ENCODE data around the gene OPRL1.
A peak's percentile ranks its signal among the peaks of the same experiment; 100 is the strongest.

Gene OPRL1

DNA sequence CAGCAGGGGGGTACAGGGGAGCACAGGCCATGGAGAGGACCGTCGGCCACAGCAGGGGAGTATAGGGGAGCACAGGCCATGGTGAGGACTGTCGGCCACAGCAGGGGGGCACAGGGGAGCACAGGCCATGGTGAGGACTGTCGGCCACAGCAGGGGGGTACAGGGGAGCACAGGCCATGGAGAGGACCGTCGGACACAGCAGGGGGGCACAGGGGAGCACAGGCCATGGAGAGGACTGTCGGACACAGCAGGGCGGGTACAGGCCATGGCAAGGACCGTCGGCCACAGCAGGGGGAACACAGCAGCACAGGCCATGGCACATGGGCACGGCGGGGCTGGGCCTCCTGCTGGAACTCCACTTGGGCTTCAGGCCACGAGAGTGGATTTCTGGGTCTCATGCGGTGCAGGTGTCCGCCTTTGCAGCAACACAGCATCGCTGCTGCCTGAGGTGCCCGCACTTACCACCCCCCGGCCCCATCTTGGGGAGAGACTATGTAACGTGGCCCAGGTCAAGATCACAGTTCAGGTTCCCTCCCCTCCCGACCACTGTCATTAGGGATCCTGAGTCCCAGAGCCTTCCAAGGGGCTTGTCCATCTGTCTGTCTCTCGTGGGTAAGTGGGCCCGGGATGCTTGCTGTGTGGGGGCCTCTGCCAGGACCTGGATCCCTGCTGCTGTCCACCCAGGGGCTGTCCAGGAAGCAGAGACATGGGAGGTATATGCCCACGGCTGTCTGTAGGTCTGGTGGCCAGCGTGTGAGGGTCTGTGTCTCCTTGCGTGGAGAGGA lies 25.0 kb downstream of the OPRL1 start:
- DNase-seq (ENCODE audit: low spot score) = no peak

DNA sequence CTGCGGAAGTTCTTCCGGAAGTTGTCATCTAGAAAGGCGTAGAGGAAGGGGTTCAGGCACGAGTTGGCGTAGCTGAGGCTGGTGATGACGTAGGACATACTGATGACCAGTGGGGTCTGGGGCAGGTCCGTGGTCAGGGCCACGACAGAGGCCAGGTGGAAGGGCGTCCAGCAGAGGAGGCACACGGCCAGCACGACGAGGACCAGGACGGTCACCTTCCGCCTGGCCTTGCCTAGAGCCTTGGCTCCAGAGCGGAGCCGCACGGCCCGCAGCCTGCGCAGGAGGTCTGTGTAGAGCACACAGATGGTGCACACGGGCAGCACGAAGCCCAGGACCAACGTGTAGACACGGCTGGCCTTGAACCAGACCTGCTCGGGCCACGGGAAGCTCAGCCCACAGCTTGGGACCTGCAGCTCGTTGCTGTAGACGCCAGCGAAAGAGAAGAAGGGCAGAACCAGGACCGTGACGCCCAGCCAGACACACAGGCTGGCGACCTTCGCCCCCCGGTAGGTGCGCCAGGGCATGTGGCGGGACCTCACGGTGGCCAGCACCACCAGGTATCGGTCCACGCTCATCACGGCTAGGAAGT lies 26.1 kb downstream of the OPRL1 start:
- no peak for DNase-seq (ENCODE audit: low spot score)

DNA sequence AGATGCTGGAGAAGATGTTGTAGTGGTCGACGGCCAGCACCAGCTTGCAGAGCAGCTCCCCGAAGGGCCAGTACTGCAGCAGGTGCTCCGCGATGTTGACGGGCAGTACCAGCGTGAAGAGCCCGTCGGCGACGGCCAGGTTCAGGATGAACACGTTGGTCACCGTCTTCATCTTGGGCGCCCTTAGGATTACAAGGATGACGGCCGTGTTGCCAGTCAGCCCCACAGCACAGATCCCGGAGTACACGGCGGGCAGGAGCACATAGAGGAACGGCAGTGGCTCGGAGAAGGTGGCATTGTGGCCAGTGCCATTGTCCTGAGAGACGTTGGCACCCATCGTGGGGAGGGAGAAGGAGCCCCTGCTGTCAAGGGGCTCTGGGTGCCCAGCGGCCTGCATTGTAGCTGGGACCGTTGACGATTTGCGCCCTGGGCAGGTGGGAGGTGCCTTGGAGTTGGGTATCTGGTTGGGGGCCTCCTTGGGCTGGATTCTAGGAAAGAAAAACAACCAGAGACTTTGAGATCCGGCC lies 26.6 kb downstream of the OPRL1 start:
- DNase-seq (ENCODE audit: low spot score) = no peak

DNA sequence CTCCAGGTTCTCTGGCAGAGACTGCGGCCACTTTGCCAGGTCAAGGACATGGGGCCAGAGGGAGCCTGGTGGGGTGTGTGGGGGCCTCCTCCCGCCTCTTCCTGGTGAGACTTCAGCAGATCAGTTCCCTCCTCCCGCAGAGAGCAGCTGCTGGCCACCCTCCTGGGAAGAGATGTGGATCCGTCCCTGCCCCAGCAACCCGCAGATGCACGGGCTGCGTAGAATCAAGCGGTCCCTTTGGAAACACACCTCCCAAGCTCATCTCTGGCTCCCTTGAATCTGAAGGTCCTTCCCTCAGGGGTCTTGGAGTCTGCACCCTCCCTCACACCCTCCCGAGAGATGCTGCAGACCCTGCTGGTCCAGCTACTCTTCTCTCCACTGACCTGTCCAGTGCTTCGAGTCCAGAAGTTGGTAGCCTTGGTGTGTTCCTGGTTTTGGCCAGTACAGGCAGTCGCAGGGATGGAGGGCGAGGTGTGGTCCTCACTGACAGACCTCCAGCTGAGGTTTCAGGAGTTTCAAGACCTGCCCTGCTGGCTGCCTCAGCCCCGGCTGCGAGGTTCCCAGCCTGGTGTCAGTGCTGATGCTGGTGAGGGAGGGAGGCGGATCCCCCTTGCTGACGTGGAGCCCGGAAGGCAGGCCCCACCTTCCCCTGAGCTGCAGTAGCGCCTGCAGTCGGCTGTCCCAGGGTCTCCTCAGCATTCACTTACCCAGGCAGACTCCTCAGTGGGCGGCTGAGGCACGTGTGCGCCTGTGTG lies 27.3 kb downstream of the OPRL1 start, which contains the start of gene NPBWR2:
TSS of gene NPBWR2 (minus strand) at position 585 of the 755 bp plus-strand sequence. CDS start 734 bp downstream, outside the sequence.
- no peak for DNase-seq (ENCODE audit: low spot score)

DNA sequence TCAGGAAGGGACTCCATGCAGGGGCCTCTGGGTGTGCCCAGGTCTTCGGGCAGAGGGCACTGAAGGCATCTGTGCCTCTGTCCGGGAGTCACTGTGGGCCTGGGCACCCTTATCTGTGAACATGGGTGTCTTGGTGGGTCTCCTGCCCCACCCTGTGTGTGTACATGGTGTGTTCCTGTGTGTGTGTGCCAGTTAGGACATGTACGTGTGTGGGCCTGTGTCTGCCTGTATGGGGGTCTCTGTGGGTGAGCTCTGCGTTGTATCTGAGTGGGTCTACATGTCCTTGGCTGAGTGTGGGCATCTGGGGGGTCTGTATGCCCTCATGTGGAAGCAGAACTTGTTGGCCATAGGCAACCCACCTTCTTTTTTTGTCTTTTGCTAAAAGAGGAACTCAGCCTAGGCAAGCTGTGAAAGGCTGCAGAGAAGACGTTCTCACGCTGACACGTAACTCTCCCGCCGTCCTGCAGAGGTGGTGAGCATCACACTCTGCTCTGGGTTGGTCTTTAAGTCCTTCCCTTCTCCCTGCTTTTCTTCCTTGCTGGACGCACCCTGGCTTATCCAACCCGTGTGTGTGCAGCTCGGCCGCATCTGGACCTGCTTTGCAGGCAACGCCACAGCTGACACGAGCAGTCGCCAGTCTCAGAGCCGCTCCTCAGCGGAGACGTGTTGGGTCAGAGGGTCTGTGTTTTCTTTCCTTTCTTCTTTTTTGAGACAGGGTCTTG lies 28.0 kb downstream of the OPRL1 start:
- DNase-seq (ENCODE audit: low spot score) = no peak

DNA sequence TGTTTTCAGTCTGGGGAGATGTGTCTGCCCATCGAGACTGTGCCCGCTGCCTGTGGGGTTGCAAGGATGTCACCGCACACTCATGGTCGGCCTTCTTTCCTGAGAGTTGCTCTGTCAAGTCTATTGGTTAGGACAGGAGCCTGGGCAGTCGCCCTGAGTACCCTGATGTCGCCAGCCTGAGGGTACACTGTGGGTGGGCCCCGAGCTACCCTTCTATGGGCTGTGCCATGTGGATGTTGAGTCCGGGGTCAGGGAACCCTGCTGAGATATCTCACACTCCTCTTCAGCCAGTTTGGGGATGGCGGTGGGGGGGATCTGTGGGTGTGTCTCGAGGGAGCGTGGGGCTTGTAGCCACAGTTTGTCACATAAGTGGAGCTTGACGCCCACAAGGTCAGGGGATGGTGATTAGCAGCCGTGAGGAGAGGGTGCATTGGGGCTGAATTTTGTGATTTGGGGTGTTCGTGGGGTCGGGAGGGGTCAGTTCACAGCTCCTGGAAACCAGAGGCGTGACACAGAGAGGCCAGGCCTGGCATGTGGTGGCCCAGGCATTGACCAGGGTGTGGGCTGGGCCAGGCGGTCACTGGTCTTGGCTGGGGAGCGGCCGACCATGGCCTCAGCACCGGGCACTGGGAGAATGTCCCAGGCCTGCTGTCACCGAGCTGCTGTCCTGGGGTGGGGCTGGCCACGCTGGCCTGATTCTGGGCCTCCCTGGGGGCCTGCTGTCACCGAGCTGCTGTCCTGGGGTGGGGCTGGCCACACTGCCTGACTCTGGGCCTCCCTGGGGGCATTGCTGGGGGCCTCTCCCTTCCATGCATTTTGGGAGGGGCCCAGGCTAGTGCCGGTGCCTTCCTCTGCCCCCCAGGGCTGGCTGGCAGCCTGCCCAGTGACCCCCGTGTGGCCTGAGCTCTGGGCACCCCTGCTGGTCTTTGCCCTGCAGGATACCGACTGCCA lies 29.1 kb downstream of the OPRL1 start:
- DNase-seq (ENCODE audit: low spot score) = no peak

DNA sequence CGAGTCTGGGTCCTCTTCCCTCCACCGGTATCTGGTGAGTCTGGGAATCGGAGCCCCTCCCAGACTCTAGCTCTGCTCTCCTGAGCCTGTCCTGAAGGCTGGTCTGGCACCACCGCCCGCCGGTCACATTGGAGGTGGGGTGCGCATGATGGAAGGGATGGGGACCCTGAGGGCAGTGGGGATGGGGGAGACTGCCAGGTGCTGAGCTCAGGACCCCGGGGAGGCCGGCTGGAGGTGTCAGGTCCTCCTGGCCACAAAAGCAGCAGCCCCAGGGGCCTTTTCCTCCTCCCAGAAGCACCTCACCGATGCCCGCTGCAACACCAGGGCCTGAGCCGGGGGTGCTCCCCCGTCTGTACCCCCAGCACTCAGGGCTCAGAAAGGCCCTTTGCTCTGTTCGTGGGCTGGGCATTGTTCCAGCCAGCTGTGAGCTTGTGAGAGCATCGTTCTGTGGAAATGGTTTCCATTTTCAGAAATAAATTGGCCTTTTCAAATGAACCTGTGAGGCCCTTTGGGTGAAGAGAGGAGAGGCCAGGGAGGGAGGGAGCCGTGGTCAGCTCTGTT lies 30.0 kb downstream of the OPRL1 start:
- peak; percentile 20 for DNase-seq (ENCODE audit: low spot score)

DNA sequence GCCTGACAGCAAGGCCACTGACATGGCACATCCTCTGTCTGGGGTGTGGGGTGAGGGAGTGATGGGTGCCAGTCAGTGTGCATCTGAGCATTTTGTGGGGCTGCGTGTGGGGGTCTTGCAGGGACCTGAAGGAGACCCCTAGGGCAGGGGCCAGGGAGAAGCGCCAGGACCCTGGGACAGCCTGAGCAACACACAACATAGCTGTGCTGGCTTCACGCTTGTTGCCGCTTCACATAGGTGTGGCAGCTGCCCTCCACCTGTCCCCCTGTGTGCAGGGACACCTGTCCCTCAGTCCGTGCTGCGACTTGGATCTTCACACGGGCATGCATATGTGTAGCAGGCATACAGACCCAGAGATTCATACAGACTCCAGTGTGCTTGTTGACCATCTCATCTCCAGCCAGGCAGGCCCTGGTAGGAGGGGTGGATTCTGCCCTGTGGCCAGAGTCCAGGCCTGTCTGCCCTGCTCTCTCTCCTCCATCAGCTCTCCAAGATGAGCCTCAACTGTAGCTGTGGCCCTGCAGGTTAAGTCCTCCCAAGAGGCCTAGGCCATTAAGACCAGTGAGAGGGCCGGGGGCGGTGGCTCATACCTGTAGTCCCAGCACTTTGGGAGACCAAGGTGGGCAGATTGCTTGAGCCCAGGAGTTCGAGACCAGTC lies 30.7 kb downstream of the OPRL1 start:
- DNase-seq (ENCODE audit: low spot score) = no peak

DNA sequence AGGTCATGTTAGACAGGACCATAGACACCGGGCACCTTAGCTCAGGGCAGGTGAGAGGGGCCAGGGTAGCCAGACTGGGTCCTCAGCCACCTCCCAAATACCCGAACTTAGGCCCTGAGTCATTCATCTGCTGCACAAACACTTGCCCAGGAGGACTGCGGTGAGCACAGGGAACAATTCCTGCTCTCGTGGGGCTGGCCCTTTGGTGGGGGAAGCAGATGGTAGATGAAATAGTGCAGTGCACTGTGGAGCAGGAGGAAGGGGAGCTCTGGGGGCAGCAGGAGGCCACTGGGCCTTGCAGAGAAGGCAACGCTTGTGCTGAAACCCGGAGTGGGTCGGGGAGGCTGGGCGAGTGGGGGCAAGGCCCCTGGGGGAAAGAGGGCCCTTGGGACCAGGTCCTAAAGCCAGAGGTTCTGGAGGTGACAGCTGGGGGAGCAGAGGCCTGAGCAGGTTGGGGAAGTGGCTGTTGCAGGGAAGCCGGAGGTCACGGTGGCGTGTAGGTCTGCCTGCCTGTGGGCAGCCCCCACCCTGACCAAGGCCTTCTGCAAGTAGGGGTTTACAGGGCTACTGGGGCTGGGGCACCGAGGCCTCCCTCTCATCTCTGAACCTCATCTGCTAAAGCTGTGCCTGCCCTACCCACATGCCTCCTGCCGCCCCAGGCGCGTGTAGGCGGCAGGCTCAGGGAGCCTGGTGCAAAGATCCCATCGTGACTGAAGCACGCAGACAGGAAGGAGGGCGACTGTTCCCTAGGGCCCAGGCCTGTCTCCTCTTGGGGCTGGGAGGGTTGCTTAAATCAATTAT lies 32.2 kb downstream of the OPRL1 start:
- no peak for DNase-seq (ENCODE audit: low spot score)

DNA sequence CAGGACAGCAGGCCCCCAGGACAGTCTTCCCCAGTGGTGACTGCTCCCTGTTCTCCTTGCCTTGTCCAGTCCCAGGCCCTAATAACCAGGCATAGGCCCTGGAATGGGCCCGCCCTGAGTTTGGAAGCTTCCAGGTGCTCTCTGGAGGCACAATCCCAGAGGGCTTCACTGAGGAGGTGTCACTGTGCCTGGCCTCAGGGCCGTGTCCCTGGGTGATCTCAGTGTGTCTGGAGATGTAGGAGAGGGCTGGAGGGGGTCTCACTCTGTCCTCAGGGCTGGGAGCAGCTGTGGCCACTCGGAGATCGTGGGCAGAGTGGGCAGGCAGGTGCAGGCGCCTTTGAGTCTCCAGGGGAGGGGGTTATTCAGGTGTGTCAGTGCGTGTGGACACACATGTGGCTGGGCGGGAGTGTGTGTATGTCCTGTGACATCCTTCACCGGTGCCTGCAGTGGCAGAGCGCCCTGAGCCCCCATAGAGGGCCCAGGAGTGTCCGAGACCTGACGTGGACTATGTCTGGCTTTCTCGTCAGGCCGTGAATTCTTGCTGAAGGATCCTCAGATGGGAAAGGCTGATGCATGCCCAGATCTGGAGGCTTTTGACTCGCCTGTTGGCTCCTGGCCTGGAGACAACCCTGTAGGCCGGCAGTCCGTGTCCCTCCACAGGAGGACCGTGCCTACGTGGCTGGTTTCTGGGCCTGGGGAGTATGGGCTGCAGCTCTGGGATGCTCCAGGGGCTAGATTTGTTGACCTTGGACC lies 33.0 kb downstream of the OPRL1 start:
- no peak for DNase-seq (ENCODE audit: low spot score)

DNA sequence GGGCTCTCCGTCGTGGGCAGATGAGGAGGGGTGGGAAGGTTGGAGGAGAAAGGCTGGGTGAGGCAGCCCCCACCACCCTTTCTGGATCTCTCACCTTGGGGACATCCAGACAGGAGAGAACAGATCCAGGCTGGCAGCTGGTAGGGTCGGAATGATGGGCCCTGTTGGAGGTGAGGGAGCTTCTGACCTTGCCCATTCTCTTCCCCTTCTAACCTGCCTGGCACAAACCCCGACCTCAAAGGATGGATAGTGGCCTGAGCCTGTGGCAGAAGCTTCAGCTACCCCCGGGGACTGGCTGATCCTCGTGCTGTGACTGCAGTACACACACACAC lies 33.5 kb downstream of the OPRL1 start:
- no peak for DNase-seq (ENCODE audit: low spot score)

DNA sequence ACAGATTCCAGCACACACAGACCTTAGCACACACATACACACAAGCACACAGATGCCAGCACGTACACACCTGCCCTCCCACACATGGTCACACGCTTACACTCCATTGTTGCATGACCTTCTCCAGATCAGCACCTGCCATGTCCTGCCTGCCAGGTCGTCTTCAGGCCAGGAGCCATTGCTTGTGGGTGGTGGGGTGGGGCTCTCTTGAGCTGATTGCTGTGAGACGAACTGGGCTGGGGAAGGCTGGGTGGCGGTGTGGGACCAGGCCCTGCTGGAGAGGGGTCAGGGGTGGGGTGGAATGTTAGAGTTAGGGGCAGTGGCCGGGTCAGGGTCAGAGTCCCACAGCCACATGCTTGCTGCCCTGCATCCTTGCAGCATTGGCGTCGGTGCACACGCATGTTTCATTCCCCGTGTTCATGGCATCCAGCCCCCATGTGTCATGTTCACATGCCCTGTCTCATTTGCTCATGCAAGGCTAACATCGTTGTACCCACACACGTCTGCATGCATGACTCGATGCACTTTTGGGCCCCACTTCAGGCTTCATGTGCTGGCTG lies 34.0 kb downstream of the OPRL1 start:
- DNase-seq (ENCODE audit: low spot score) = no peak

DNA sequence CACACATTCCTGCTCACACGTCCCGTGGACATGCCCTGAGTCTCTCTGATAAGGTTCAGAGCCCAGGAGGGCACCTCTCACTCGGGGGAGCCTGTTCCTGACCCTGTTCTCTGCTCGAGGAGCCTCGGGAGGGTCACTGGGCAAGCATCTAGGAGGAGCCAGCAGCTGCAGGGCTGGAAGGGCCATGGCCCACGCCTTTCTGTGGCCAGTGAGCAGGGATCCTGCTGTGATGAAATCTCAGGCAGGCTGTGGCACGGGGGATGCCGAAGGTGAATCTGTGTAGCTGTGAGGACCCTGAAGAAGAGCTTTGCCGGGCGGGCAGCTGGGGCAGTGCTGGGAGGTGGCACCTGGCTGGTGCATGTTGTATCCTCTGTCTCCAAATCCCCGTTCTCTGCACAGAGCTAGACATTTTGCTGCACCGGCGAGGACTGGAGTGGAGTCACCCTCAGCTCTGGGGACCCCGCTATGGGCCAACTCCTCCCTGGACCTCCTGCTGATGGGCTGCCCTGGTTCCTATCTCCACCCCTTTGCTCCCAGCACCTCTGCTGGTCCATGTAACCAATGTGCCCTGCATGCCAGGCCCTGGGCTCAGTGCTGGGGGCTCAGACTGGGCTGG lies 34.6 kb downstream of the OPRL1 start:
- DNase-seq (ENCODE audit: low spot score) = no peak

DNA sequence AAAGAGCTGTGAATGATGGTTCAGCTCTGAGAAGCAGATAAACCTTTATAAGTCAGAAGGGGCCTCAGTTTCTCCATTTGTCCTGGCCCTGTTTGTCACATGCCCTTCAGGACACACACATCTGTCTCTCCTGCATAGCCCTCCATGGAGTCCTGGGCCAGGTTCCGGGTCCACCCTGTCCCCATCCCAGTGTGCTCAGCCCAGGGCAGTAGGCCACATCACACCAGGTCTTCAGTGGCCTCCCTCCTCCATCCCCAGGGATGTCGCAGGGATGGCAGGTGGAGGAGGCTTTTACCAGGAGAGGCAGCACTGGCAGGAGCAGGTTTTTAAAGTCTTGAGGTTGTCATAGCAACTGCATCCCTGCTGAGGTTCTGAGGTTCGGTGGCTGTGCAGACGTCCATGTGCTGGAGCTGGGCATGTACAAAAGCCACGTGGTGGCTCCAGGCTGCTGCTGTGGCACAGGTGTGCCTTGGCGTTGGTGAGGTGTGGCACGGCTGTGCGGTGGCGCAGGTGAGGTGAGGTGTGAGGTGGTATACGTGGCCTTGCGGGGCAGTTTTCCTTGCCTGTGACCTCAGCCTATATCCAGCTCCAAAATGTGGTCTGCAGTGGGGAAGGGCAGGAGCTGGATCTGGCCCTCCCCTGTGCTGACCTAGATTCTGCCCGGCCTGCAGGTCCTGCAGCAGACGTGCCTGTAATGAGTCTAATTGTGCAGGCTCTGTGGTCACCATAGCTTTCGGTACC lies 35.5 kb downstream of the OPRL1 start:
- DNase-seq (ENCODE audit: low spot score) = no peak

DNA sequence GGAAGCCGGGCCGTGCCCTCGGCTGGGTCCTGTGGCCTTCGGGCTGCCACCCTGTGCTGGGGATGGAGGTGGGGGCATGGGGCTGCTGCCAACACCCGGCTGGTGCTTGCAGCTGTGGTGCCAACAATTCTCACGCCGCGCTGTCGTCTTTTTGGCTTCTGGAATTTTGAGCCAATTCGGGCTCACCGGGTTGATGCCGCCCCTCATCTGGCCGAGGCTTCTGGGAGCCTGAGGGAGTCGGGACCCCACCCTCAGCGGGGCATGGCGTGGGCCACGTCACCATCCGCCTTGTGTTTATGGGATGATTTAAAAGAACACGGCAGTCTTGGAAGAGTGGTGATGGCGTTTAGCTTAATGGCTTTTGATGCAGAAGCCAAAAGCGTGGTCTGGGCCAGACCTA lies 36.1 kb downstream of the OPRL1 start:
- DNase-seq (ENCODE audit: low spot score) = no peak

DNA sequence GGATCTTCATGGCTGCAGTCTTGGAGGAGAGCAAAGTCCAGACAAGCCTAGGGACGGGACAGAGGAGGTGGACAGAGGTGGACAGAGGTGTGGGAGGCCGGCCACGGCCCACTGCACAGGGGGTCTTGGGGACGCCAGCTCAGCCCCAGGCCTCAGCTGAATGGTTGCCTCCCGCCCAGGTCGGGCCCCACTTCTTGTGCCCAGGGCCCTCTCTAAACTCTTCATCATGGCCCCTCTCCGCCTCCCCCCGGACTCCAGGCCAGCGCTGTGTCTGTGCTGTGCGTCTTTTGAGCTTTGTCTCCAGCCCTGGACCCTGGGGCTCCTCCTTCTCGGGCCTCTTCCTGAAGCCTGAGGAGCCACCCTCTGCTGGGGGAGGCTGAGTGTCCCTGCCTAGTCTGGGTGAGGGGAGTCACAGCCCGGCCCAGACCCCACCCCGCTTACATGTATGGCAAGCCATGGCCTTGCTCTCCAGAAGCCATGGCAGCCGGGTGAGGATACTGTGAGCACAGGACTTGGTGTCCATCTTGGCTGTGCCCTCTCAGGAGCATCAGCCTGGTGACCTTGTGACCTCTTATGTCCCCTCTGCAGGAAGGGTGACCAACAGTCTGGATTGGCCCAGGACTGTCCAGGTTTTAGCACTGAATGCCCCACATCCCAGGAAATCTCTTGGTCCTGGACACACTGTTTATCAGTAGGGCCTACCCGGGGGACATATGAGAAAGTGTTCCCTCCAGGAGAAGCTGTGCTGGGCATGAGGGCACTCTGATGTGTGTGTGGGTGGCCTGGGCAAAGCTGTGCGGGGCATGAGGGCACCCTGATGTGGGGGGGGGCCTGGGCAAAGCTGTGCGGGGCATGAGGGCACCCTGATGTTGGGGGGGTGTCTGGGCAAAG lies 36.9 kb downstream of the OPRL1 start:
- no peak for DNase-seq (ENCODE audit: low spot score)

Data from pons (tissue), 1 donor.